ENCODE results near the gene NIPA2.

NIPA2 gene

DNA sequence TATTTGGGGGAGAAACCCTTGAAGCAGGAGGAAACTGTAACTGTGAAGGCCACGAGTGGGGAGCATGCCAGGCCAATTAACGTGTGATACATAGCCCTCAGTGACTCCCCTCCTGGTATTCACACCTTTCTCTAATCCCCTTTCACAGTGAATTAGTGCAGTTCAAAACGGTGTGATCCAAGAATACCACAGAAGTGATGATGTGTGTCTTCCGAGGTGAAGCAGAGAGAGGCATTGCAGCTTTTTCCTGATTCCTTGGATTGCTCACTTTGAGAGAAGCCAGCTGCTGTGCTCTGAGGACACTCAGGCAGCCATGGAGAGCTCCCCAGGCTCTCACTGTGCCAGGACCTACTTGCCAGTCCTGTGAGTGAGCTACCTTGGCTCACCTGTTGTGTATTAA lies 17.3 kb downstream of the NIPA2 start:
- TF ChIP-seq, protein P1, sequence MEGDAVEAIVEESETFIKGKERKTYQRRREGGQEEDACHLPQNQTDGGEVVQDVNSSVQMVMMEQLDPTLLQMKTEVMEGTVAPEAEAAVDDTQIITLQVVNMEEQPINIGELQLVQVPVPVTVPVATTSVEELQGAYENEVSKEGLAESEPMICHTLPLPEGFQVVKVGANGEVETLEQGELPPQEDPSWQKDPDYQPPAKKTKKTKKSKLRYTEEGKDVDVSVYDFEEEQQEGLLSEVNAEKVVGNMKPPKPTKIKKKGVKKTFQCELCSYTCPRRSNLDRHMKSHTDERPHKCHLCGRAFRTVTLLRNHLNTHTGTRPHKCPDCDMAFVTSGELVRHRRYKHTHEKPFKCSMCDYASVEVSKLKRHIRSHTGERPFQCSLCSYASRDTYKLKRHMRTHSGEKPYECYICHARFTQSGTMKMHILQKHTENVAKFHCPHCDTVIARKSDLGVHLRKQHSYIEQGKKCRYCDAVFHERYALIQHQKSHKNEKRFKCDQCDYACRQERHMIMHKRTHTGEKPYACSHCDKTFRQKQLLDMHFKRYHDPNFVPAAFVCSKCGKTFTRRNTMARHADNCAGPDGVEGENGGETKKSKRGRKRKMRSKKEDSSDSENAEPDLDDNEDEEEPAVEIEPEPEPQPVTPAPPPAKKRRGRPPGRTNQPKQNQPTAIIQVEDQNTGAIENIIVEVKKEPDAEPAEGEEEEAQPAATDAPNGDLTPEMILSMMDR (conservative IDR thresholded peaks at IDR 0.05; ENCODE audit: low read depth, low read length): no peak
- DNase-seq (ENCODE audit: low read depth): no peak

DNA sequence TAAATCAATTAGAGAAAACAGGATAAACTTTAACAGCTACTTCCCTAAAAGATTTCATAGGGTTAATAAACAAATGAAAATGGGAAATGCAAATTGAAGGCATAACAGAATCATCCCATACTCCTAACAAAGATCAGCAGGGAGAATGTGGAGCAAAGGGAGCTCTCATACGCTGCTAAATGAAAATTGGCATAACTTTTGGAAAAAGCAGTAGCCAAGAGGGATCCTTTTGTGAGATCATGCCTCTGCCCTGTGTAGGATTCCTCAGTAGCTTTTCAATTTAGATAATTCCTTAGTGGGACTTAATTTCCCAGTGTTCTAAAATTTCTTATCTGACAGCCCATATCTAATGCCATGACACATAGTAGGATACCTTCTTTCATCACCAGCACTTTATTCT lies 18.2 kb downstream of the NIPA2 start:
- TF ChIP-seq, protein P1 (conservative IDR thresholded peaks at IDR 0.05; ENCODE audit: low read depth, low read length): no peak
- DNase-seq (ENCODE audit: low read depth): no peak

More for the DNA sequence above, 17.3 kb downstream of the NIPA2 start:
- H3K4me3 ChIP-seq (ENCODE audit: low read length): no peak overlapping the region

DNA sequence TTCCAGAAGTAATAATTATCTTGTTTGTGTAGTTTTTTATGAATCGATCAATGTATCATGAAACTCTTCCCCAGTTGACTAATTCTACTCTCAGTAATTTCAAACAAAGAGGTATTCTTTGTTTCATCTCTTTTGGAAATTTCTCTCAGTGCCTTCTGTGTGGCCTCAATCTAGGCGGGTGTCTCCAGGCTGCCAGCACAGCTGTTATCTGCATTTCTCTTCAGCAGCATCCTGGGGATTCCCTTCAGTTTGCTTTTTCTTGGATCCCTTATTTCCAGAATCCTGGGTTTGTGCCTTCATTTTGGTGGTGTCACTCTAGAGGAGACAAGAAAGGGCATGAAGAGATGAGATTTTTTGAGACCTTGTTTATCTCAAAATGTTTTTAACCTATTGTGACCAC lies 22.7 kb downstream of the NIPA2 start:
- H3K4me3 ChIP-seq (ENCODE audit: low read length): no peak overlapping the region
- DNase-seq (ENCODE audit: low read depth): no peak
- TF ChIP-seq, protein P1 (conservative IDR thresholded peaks at IDR 0.05; ENCODE audit: low read depth, low read length): no peak

More for the DNA sequence above, 18.2 kb downstream of the NIPA2 start:
- no peak overlapping the region for H3K4me3 ChIP-seq (ENCODE audit: low read length)

DNA sequence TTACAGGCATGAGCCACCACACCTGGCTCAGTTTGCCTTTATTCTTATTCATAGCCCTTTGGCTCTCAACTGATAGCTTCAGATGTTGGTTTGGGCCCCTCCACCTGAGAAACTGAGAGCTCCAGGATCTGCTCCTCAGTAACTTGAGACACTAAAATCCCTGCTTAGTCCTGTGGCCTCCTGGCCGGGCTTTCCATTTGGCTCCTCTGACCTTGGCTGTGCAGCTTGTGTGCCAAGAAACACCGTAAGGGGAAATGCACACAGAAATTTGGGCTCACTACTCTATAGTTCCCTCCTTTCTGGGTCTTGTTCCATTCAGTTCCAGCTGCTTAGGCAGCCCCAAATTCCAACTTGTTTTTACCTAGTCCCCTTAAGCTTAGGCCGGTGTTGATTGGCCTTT lies 24.9 kb downstream of the NIPA2 start:
- DNase-seq (ENCODE audit: low read depth): no peak
- TF ChIP-seq, protein P1 (conservative IDR thresholded peaks at IDR 0.05; ENCODE audit: low read depth, low read length): no peak
- no peak overlapping the region for H3K4me3 ChIP-seq (ENCODE audit: low read length)

DNA sequence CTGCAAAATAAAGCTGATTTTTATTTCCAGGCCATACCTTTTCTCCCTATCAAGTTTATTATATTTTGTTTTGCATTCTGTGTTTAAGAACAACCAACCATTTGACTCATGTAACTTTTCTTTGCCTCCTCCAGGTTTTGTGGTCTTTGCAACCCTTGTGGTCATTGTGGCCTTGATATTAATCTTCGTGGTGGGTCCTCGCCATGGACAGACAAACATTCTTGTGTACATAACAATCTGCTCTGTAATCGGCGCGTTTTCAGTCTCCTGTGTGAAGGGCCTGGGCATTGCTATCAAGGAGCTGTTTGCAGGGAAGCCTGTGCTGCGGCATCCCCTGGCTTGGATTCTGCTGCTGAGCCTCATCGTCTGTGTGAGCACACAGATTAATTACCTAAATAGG lies 27.6 kb downstream of the NIPA2 start:
- DNase-seq (ENCODE audit: low read depth): no peak
- TF ChIP-seq, protein P1 (conservative IDR thresholded peaks at IDR 0.05; ENCODE audit: low read depth, low read length): no peak

DNA sequence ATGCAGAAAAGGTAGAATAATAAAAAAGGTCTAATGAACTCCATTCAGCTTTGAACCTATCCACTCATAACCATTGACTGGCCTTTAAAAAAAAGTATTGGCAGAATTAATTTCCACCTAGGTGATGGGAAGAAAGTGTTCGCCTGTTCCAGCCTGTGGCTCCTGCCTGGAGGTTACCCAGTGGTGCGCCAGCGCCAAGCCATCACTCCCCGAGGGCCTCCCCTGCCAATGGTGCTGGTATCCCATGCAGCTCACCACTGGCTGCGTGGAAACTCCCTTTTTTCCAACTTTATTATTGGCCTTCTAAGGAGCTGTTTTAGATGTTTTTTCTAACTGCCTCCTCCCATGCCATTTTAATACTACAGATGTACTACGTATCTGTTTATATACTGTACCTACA lies 29.4 kb downstream of the NIPA2 start:
- no peak overlapping the region for H3K4me3 ChIP-seq (ENCODE audit: low read length)
- TF ChIP-seq, protein P1 (conservative IDR thresholded peaks at IDR 0.05; ENCODE audit: low read depth, low read length): no peak
- DNase-seq (ENCODE audit: low read depth): no peak

More for the DNA sequence above, 27.6 kb downstream of the NIPA2 start:
- H3K4me3 ChIP-seq (ENCODE audit: low read length): no peak overlapping the region

DNA sequence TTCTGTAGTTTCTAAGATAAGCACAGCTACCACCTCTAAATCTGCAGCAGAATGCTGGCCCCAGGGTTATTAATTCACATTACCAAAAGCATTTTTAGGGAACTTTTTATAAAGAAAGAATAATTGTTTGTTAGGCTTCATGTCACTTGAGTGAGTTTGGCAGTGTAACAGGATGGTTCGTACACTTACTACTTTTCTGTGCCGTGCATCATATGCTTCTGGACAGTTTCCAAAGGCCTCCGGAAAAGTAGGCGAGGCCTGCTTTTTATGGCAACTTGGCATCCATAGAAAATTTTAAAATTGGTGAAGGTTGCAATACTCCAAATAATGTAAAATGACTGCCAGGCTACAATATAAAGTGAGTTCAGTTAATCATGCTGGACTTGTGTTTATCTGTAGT lies 30.0 kb downstream of the NIPA2 start:
- no peak overlapping the region for H3K4me3 ChIP-seq (ENCODE audit: low read length)
- DNase-seq (ENCODE audit: low read depth): no peak
- TF ChIP-seq, protein P1 (conservative IDR thresholded peaks at IDR 0.05; ENCODE audit: low read depth, low read length): no peak

Data from retinal pigment epithelial cell (primary cell).